ENCODE results near the gene MAX. TPM values are rescaled to one million over a fixed set of nuclear protein-coding genes. Genes with fewer than 3 reads are reported as not detected.

Gene MAX, protein sequence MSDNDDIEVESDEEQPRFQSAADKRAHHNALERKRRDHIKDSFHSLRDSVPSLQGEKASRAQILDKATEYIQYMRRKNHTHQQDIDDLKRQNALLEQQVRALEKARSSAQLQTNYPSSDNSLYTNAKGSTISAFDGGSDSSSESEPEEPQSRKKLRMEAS
- polyA plus RNA-seq (2013) = 56.8 and 61.8 TPM in 2 replicates

DNA sequence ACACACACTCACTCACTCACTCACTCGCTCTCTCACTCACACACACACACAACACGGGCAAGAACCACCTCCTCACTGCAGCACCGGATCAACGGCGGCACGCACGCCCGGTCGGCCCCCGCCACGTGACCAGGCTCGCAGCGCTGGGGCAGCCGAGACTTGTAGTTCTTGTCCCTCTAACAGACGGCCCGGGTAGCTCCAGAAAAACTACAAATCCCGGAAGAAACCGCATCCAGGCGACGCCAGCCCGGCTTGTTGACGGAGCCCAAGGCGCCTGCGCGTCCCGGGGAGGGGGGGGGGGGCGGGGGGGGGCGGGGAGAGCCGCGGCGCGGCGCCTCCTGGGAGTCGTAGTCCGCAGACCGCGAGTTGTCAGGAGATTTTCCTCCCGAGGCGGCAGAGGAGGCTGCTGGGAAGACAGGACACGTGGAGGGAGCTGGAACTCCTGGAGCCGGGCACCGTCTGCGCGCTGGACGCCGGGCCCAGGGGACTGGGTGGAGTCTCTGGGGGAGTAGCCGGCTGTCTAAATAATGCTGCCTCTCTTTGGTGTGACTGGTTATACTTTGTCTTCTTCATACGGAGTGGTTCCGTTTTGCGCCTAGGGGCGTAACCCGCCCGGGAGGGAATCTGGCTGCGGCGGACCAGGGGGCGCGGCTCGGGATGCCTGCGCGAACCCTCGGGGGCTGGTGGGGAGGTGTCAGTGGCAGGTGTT, at the start of gene MAX:
TSS of gene MAX (minus strand) at position 77 of the 709 bp plus-strand sequence. CDS start 178 bp downstream, outside the sequence.
- Histone ChIP-seq H3K14ac (ENCODE audit: low read length) (peak within 1 kb of the TSS; percentile 49), H4K8ac (ENCODE audit: low read depth, low read length) (peak within 1 kb of the TSS; percentile 45), H2BK120ac (ENCODE audit: insufficient read depth, low read length, poor library complexity) (peak within 1 kb of the TSS; percentile 18), H3K27ac (ENCODE audit: low read depth, low read length) (peak within 1 kb of the TSS; percentile 73), H2BK12ac (ENCODE audit: low read length) (peak within 1 kb of the TSS; percentile 23), H4K12ac (ENCODE audit: low read depth, low read length) (peak within 1 kb of the TSS; percentile 58), H3K9ac (ENCODE audit: low read length) (peak within 1 kb of the TSS; percentile 84), H3K23ac (ENCODE audit: low read length) (no peak within 1 kb of the TSS), H3K79me1 (ENCODE audit: low read length) (peaks cover 4% of the 10 kb centered on the region), H3K4ac (ENCODE audit: low read depth, low read length) (peak within 1 kb of the TSS; percentile 19), H4K91ac (ENCODE audit: low read depth, low read length) (peak within 1 kb of the TSS; percentile 41), H2AK5ac (ENCODE audit: low read length) (no peak within 1 kb of the TSS), H3K18ac (ENCODE audit: low read length) (peak within 1 kb of the TSS; percentile 80), H3K79me2 (ENCODE audit: control insufficient read depth, insufficient read depth, low read length, poor library complexity) (peaks cover 5% of the 10 kb centered on the region), H3K36me3 (ENCODE audit: control insufficient read depth in 1 of 2, insufficient read depth in 2 of 2, low read length in 2 of 2) (peaks cover 0 to 2% of the 10 kb centered on the region in 2 experiments), H3K9me3 (ENCODE audit: insufficient read depth, low read depth, low read length) (no peaks in the 10 kb centered on the region), H2BK5ac (ENCODE audit: low read depth, low read length, poor library complexity) (peak within 1 kb of the TSS; percentile 68), H2AFZ (ENCODE audit: insufficient read depth, low read length, poor library complexity) (peak within 1 kb of the TSS; percentile 97), H3K27me3 (ENCODE audit: insufficient read depth, low read length) (no peaks in the 10 kb centered on the region), H3K4me2 (ENCODE audit: low read length) (peak within 1 kb of the TSS; percentile 76), H3K4me1 (ENCODE audit: control insufficient read depth in 1 of 2, insufficient read depth in 2 of 2, low read length in 2 of 2) (no peaks in the 10 kb centered on the region), H3K4me3 (ENCODE audit: low read depth, low read length) (peak within 1 kb of the TSS; percentile 85)
- no CpG with 5 or more reads among the region's 61 CpGs for WGBS (ENCODE audit: extremely low coverage, insufficient coverage, insufficient read length)
- peak; percentile 98 for DNase-seq

DNA sequence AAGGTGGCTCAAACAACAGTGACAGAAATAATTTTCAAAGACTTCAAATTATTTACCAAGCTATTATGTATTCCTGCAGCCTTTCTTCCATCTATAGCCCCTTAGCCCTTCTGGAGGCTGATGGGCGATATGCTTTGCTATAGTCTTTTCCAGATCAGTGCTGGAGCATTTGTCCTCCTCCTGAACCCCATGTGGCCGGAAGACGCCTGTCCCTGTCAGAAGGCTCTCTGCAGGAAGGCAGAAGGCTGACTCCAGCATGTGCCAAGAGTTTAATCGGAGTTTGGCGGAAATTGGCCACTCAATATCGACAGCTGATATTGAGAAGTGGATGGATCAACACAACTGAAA, 49.3 kb upstream of the MAX start:
- no peak overlapping the region for H4K91ac ChIP-seq (ENCODE audit: low read depth, low read length)
- H4K8ac ChIP-seq (ENCODE audit: low read depth, low read length) = no peak overlapping the region
- no peak overlapping the region for H3K4me2 ChIP-seq (ENCODE audit: low read length)
- H3K4me3 ChIP-seq (ENCODE audit: low read depth, low read length) = no peak overlapping the region
- H3K79me1 ChIP-seq (ENCODE audit: low read length) = no peaks in the 10 kb centered on the region
- H2AK5ac ChIP-seq (ENCODE audit: low read length) = no peak overlapping the region
- H3K9ac ChIP-seq (ENCODE audit: low read length) = no peak overlapping the region
- H3K23ac ChIP-seq (ENCODE audit: low read length) = no peak overlapping the region
- no peaks in the 10 kb centered on the region for H3K4me1 ChIP-seq (ENCODE audit: control insufficient read depth in 1 of 2, insufficient read depth in 2 of 2, low read length in 2 of 2)
- H3K4ac ChIP-seq (ENCODE audit: low read depth, low read length) = no peak overlapping the region
- H3K36me3 ChIP-seq (ENCODE audit: control insufficient read depth in 1 of 2, insufficient read depth in 2 of 2, low read length in 2 of 2) = no peaks in the 10 kb centered on the region
- H3K18ac ChIP-seq (ENCODE audit: low read length) = no peak overlapping the region
- DNase-seq = no peak
- no peak overlapping the region for H4K12ac ChIP-seq (ENCODE audit: low read depth, low read length)
- no peak overlapping the region for H2BK5ac ChIP-seq (ENCODE audit: low read depth, low read length, poor library complexity)
- no peaks in the 10 kb centered on the region for H3K9me3 ChIP-seq (ENCODE audit: insufficient read depth, low read depth, low read length)
- H2BK12ac ChIP-seq (ENCODE audit: low read length) = no peak overlapping the region
- H2BK120ac ChIP-seq (ENCODE audit: insufficient read depth, low read length, poor library complexity) = no peak overlapping the region
- H3K14ac ChIP-seq (ENCODE audit: low read length) = no peak overlapping the region
- H3K27ac ChIP-seq (ENCODE audit: low read depth, low read length) = no peak overlapping the region
- no peaks in the 10 kb centered on the region for H3K79me2 ChIP-seq (ENCODE audit: control insufficient read depth, insufficient read depth, low read length, poor library complexity)
- H2AFZ ChIP-seq (ENCODE audit: insufficient read depth, low read length, poor library complexity) = no peak overlapping the region
- no CpG with 5 or more reads among the region's 6 CpGs for WGBS (ENCODE audit: extremely low coverage, insufficient coverage, insufficient read length)
- H3K27me3 ChIP-seq (ENCODE audit: insufficient read depth, low read length) = no peaks in the 10 kb centered on the region

DNA sequence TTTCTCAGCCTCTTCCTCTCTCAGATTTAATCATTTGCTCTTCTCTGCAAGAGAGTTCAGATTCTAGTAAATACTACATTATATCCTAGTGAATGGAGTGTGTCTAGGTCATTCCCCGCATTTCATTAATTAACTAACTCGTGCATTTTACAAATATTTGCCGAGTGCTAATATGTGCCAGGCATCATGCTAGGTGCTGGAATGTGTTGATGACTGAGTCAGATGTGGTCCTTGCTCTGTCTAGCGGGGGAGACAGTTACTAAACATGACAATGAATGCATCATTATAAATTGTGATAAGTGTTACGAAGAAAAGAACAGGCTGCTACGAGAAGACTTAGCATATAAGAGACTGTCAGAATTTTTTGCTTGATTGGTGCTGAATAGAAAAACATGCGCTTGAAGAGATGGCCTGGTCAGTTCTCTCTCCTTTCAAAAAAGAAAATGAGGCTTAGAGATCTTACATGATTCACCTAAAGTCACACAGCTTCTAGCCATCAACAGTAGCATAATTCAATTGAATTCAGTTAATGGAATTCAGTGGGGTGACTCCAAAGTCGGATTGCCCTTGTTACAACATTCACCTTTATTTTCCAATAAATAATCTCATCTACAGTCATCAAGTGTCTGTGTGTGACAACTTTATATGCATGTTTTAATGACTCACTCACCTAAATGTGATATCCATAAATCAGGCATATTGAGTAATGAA, 48.7 kb upstream of the MAX start:
- Histone ChIP-seq H3K18ac (ENCODE audit: low read length) (no peak overlapping the region), H3K9me3 (ENCODE audit: insufficient read depth, low read depth, low read length) (no peaks in the 10 kb centered on the region), H4K91ac (ENCODE audit: low read depth, low read length) (no peak overlapping the region), H3K4ac (ENCODE audit: low read depth, low read length) (no peak overlapping the region), H3K4me1 (ENCODE audit: control insufficient read depth in 1 of 2, insufficient read depth in 2 of 2, low read length in 2 of 2) (no peaks in the 10 kb centered on the region), H3K27ac (ENCODE audit: low read depth, low read length) (no peak overlapping the region), H2BK5ac (ENCODE audit: low read depth, low read length, poor library complexity) (no peak overlapping the region), H3K4me2 (ENCODE audit: low read length) (no peak overlapping the region), H4K12ac (ENCODE audit: low read depth, low read length) (no peak overlapping the region), H2AK5ac (ENCODE audit: low read length) (no peak overlapping the region), H2BK12ac (ENCODE audit: low read length) (no peak overlapping the region), H3K36me3 (ENCODE audit: control insufficient read depth in 1 of 2, insufficient read depth in 2 of 2, low read length in 2 of 2) (no peaks in the 10 kb centered on the region), H2AFZ (ENCODE audit: insufficient read depth, low read length, poor library complexity) (no peak overlapping the region), H3K14ac (ENCODE audit: low read length) (no peak overlapping the region), H3K27me3 (ENCODE audit: insufficient read depth, low read length) (no peaks in the 10 kb centered on the region), H3K79me1 (ENCODE audit: low read length) (no peaks in the 10 kb centered on the region), H3K9ac (ENCODE audit: low read length) (no peak overlapping the region), H3K4me3 (ENCODE audit: low read depth, low read length) (no peak overlapping the region), H3K79me2 (ENCODE audit: control insufficient read depth, insufficient read depth, low read length, poor library complexity) (no peaks in the 10 kb centered on the region), H2BK120ac (ENCODE audit: insufficient read depth, low read length, poor library complexity) (no peak overlapping the region), H4K8ac (ENCODE audit: low read depth, low read length) (no peak overlapping the region), H3K23ac (ENCODE audit: low read length) (no peak overlapping the region)
- DNase-seq = peak; percentile 5 to 55
- WGBS (ENCODE audit: extremely low coverage, insufficient coverage, insufficient read length) = no CpG with 5 or more reads among the region's 8 CpGs

DNA sequence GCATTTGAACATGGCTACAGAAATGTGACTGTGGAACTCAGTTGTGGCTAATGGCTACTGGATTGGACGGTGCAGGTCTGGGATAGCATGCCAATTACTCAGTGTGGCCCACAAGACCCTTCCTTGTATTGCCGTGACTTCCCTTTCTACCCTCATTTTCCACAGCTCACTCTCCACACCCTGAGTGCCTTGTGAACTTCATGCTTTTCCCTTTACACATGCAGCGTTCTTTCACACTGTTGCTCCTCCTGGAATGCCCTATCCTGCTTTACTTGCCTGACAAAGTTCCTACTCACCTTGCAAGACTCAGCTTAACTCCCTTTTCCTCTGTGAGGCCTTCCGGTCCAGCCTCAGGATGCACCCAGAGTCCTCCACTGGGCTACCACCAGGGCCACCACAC, 46.8 kb upstream of the MAX start:
- Histone ChIP-seq H3K18ac (ENCODE audit: low read length) (no peak overlapping the region), H4K8ac (ENCODE audit: low read depth, low read length) (no peak overlapping the region), H2AFZ (ENCODE audit: insufficient read depth, low read length, poor library complexity) (no peak overlapping the region), H2AK5ac (ENCODE audit: low read length) (no peak overlapping the region), H3K79me1 (ENCODE audit: low read length) (no peaks in the 10 kb centered on the region), H3K9me3 (ENCODE audit: insufficient read depth, low read depth, low read length) (no peaks in the 10 kb centered on the region), H3K23ac (ENCODE audit: low read length) (no peak overlapping the region), H3K4ac (ENCODE audit: low read depth, low read length) (no peak overlapping the region), H4K12ac (ENCODE audit: low read depth, low read length) (no peak overlapping the region), H3K4me2 (ENCODE audit: low read length) (no peak overlapping the region), H3K9ac (ENCODE audit: low read length) (no peak overlapping the region), H4K91ac (ENCODE audit: low read depth, low read length) (no peak overlapping the region), H2BK12ac (ENCODE audit: low read length) (no peak overlapping the region), H2BK5ac (ENCODE audit: low read depth, low read length, poor library complexity) (no peak overlapping the region), H3K14ac (ENCODE audit: low read length) (no peak overlapping the region), H3K4me1 (ENCODE audit: control insufficient read depth in 1 of 2, insufficient read depth in 2 of 2, low read length in 2 of 2) (no peaks in the 10 kb centered on the region), H3K79me2 (ENCODE audit: control insufficient read depth, insufficient read depth, low read length, poor library complexity) (no peaks in the 10 kb centered on the region), H3K36me3 (ENCODE audit: control insufficient read depth in 1 of 2, insufficient read depth in 2 of 2, low read length in 2 of 2) (no peaks in the 10 kb centered on the region), H3K27ac (ENCODE audit: low read depth, low read length) (no peak overlapping the region), H3K4me3 (ENCODE audit: low read depth, low read length) (no peak overlapping the region), H2BK120ac (ENCODE audit: insufficient read depth, low read length, poor library complexity) (no peak overlapping the region), H3K27me3 (ENCODE audit: insufficient read depth, low read length) (no peaks in the 10 kb centered on the region)
- WGBS (ENCODE audit: extremely low coverage, insufficient coverage, insufficient read length) = no CpG with 5 or more reads among the region's 4 CpGs
- peak; percentile 73 to 85 for DNase-seq

Data from trophoblast cell (in vitro differentiated cells and primary cell).